Trophoblast cell (in vitro differentiated cells and primary cell): ENCODE measurements around the gene SMAD3.

ENCODE experiments used
- DNase-seq, 2 donors: peaks; one replicate each; pipeline ENCODE4 v3.0.0-alpha.2; 2016
- H2AFZ ChIP-seq: 2 replicates; pipeline ENCODE4 v1.6.1; 2013; ENCODE audit warnings: low read length, moderate library complexity, mild to moderate bottlenecking; ENCODE audit not compliant: insufficient read depth, poor library complexity
- H2AK5ac ChIP-seq: 2 replicates; pipeline ENCODE4 v1.6.1; 2013; ENCODE audit warnings: mild to moderate bottlenecking, low read length
- H2BK120ac ChIP-seq: 2 replicates; pipeline ENCODE4 v1.6.1; 2013; ENCODE audit warnings: low read length, mild to moderate bottlenecking, moderate library complexity; ENCODE audit not compliant: insufficient read depth, poor library complexity
- H2BK12ac ChIP-seq: 2 replicates; pipeline ENCODE4 v1.6.1; 2013; ENCODE audit warnings: mild to moderate bottlenecking, low read length, moderate library complexity
- H2BK5ac ChIP-seq: 2 replicates; pipeline ENCODE4 v1.6.1; 2013; ENCODE audit warnings: low read length, low read depth, moderate library complexity, mild to moderate bottlenecking; ENCODE audit not compliant: poor library complexity
- H3K14ac ChIP-seq: 2 replicates; pipeline ENCODE4 v1.6.1; 2013; ENCODE audit warnings: mild to moderate bottlenecking, low read length
- H3K18ac ChIP-seq: 2 replicates; pipeline ENCODE4 v1.6.1; 2013; ENCODE audit warnings: mild to moderate bottlenecking, low read length
- H3K23ac ChIP-seq: 2 replicates; pipeline ENCODE4 v1.6.1; 2013; ENCODE audit warnings: low read length
- H3K27ac ChIP-seq: 2 replicates; pipeline ENCODE4 v1.5.1; 2013; ENCODE audit warnings: low read depth, mild to moderate bottlenecking, inconsistent platforms, low read length, moderate library complexity
- H3K27me3 ChIP-seq: 2 replicates; pipeline ENCODE4 v1.6.1; 2013; ENCODE audit warnings: inconsistent platforms, mild to moderate bottlenecking, low read length, moderate library complexity; ENCODE audit not compliant: insufficient read depth
- H3K36me3 ChIP-seq, 2 experiments: 1 replicate in 1 of 2; 2 replicates in 1 of 2; pipeline ENCODE4 v1.6.1; 2013; ENCODE audit warnings: low read length in 2 of 2, mild to moderate bottlenecking in 2 of 2, moderate library complexity in 1 of 2; ENCODE audit not compliant: insufficient read depth in 2 of 2, control insufficient read depth in 1 of 2
- H3K4ac ChIP-seq: 2 replicates; pipeline ENCODE4 v1.6.1; 2013; ENCODE audit warnings: low read depth, mild to moderate bottlenecking, low read length, moderate library complexity
- H3K4me1 ChIP-seq, 2 experiments: 1 replicate in 1 of 2; 2 replicates in 1 of 2; pipeline ENCODE4 v1.6.1; 2013; ENCODE audit warnings: low read length in 2 of 2, mild to moderate bottlenecking in 2 of 2, moderate library complexity in 1 of 2; ENCODE audit not compliant: insufficient read depth in 2 of 2, control insufficient read depth in 1 of 2
- H3K4me2 ChIP-seq: 2 replicates; pipeline ENCODE4 v1.6.1; 2013; ENCODE audit warnings: inconsistent platforms, mild to moderate bottlenecking, low read length, moderate library complexity
- H3K4me3 ChIP-seq: 2 replicates; pipeline ENCODE4 v1.5.1; 2013; ENCODE audit warnings: mild to moderate bottlenecking, low read depth, low read length, inconsistent platforms
- H3K79me1 ChIP-seq: one replicate; pipeline ENCODE4 v1.6.1; 2013; ENCODE audit warnings: low read length
- H3K79me2 ChIP-seq: 2 replicates; pipeline ENCODE4 v1.6.1; 2013; ENCODE audit warnings: low read length, mild to moderate bottlenecking; ENCODE audit not compliant: control insufficient read depth, insufficient read depth, poor library complexity
- H3K9ac ChIP-seq: 2 replicates; pipeline ENCODE4 v1.6.1; 2013; ENCODE audit warnings: mild to moderate bottlenecking, low read length
- H3K9me3 ChIP-seq: 2 replicates; pipeline ENCODE4 v1.6.1; 2013; ENCODE audit warnings: low read depth, mild to moderate bottlenecking, control low read depth, inconsistent platforms, low read length; ENCODE audit not compliant: insufficient read depth
- H4K12ac ChIP-seq: 2 replicates; pipeline ENCODE4 v1.6.1; 2013; ENCODE audit warnings: low read depth, mild to moderate bottlenecking, low read length, moderate library complexity
- H4K8ac ChIP-seq: 2 replicates; pipeline ENCODE4 v1.6.1; 2013; ENCODE audit warnings: low read depth, mild to moderate bottlenecking, low read length, moderate library complexity
- H4K91ac ChIP-seq: one replicate; pipeline ENCODE4 v1.6.1; 2013; ENCODE audit warnings: low read depth, mild to moderate bottlenecking, low read length, moderate library complexity
- WGBS: extraction: QIAGEN DNeasy Blood & Tissue Kit; methylation state at CpG from one replicate; pipeline ENCODE4 v1.1.7; 2013; ENCODE audit warnings: missing lambda C conversion rate; ENCODE audit not compliant: insufficient read length, insufficient coverage; ENCODE audit errors: extremely low coverage; 5-methylcytosine and 5-hydroxymethylcytosine counted together

SMAD3 gene

GRCh38 chr15:67103432-67103831 is 38.0 kb downstream of the SMAD3 start:
- DNase-seq: no peak
- WGBS: no CpG with 5 or more reads among the region's 6 CpGs
- Histone ChIP-seq H3K79me2 (no peaks in the 10 kb centered on the region), H4K8ac (no peak overlapping the region), H3K23ac (no peak overlapping the region), H2BK12ac (no peak overlapping the region), H2BK120ac (no peak overlapping the region), H4K12ac (no peak overlapping the region), H3K9me3 (no peaks in the 10 kb centered on the region), H3K4ac (no peak overlapping the region), H3K4me2 (no peak overlapping the region), H3K14ac (peak overlapping the region; percentile 16), H2AFZ (no peak overlapping the region), H3K27me3 (no peaks in the 10 kb centered on the region), H2BK5ac (no peak overlapping the region), H3K4me1 (peaks cover 29 to 55% of the 10 kb centered on the region in 2 experiments), H3K18ac (peak overlapping the region; percentile 7), H2AK5ac (peak overlapping the region; percentile 9), H3K27ac (no peak overlapping the region), H4K91ac (no peak overlapping the region), H3K36me3 (peaks cover 2 to 3% of the 10 kb centered on the region in 2 experiments), H3K4me3 (no peak overlapping the region), H3K79me1 (peaks cover 19% of the 10 kb centered on the region), H3K9ac (no peak overlapping the region)

- Histone ChIP-seq H3K27ac (no peak overlapping the region), H2BK5ac (no peak overlapping the region), H3K4me3 (no peak overlapping the region), H3K4ac (no peak overlapping the region), H3K14ac (no peak overlapping the region), H2BK120ac (no peak overlapping the region), H3K36me3 (no peaks in the 10 kb centered on the region), H3K18ac (no peak overlapping the region), H3K4me2 (no peak overlapping the region), H4K91ac (no peak overlapping the region), H3K79me2 (no peaks in the 10 kb centered on the region), H4K12ac (no peak overlapping the region), H2AFZ (no peak overlapping the region), H3K27me3 (no peaks in the 10 kb centered on the region), H4K8ac (no peak overlapping the region), H2AK5ac (no peak overlapping the region), H3K4me1 (peaks cover 30 to 57% of the 10 kb centered on the region in 2 experiments), H3K9me3 (no peaks in the 10 kb centered on the region), H2BK12ac (no peak overlapping the region), H3K79me1 (peaks cover 20% of the 10 kb centered on the region), H3K9ac (no peak overlapping the region), H3K23ac (no peak overlapping the region)
- no CpG with 5 or more reads among the region's 11 CpGs for WGBS
- DNase-seq: no peak
These were observed 38.5 kb downstream of the SMAD3 start for GRCh38 chr15:67103869-67104268.

- peak overlapping the region; percentile 17 for H3K14ac ChIP-seq
- peak overlapping the region; percentile 10 for H4K91ac ChIP-seq
- H2BK12ac ChIP-seq: no peak overlapping the region
- H3K18ac ChIP-seq: no peak overlapping the region
- DNase-seq: no peak
- no peak overlapping the region for H4K8ac ChIP-seq
- H3K4me2 ChIP-seq: no peak overlapping the region
- H3K79me1 ChIP-seq: peaks cover 20% of the 10 kb centered on the region
- H3K9ac ChIP-seq: no peak overlapping the region
- H2BK5ac ChIP-seq: no peak overlapping the region
- H3K27ac ChIP-seq: no peak overlapping the region
- no peak overlapping the region for H2AK5ac ChIP-seq
- no peaks in the 10 kb centered on the region for H3K79me2 ChIP-seq
- H3K9me3 ChIP-seq: no peaks in the 10 kb centered on the region
- no peak overlapping the region for H3K23ac ChIP-seq
- H3K4ac ChIP-seq: no peak overlapping the region
- H2AFZ ChIP-seq: no peak overlapping the region
- peaks cover 33 to 61% of the 10 kb centered on the region in 2 experiments for H3K4me1 ChIP-seq
- H3K4me3 ChIP-seq: no peak overlapping the region
- no peaks in the 10 kb centered on the region for H3K36me3 ChIP-seq
- H2BK120ac ChIP-seq: peak overlapping the region; percentile 60
- no peak overlapping the region for H4K12ac ChIP-seq
- no CpG with 5 or more reads among the region's 8 CpGs for WGBS
- H3K27me3 ChIP-seq: no peaks in the 10 kb centered on the region
These were observed 39.1 kb downstream of the SMAD3 start for GRCh38 chr15:67104510-67104909.

- Histone ChIP-seq H3K4me1 (peaks cover 39 to 66% of the 10 kb centered on the region in 2 experiments), H2BK5ac (peak overlapping the region; percentile 63), H3K23ac (no peak overlapping the region), H3K9ac (no peak overlapping the region), H3K4me2 (peak overlapping the region; percentile 40), H2AK5ac (peak overlapping the region; percentile 8), H3K27me3 (no peaks in the 10 kb centered on the region), H4K12ac (no peak overlapping the region), H3K4me3 (no peak overlapping the region), H4K91ac (peak overlapping the region; percentile 77), H4K8ac (no peak overlapping the region), H2BK120ac (peak overlapping the region; percentile 79), H3K79me1 (peaks cover 20% of the 10 kb centered on the region), H3K36me3 (no peaks in the 10 kb centered on the region), H3K14ac (no peak overlapping the region), H3K27ac (peak overlapping the region; percentile 84), H3K9me3 (no peaks in the 10 kb centered on the region), H3K4ac (no peak overlapping the region), H3K18ac (peak overlapping the region; percentile 34), H2AFZ (no peak overlapping the region), H2BK12ac (peak overlapping the region; percentile 72), H3K79me2 (no peaks in the 10 kb centered on the region)
- DNase-seq: peak; percentile 93 to 95
- WGBS: no CpG with 5 or more reads among the region's 11 CpGs
These were observed 39.9 kb downstream of the SMAD3 start for GRCh38 chr15:67105065-67105951.
